ENCODE measurements around the gene DCAF11. TPM values are rescaled to one million over a fixed set of nuclear protein-coding genes. Genes with fewer than 3 reads are reported as not detected.
A peak's percentile ranks its signal among the peaks of the same experiment; 100 is the strongest.

DCAF11 gene
- total RNA-seq, 4 donors from 2014 or later, result 55.4 to 114 (median 79.3) TPM

DNA sequence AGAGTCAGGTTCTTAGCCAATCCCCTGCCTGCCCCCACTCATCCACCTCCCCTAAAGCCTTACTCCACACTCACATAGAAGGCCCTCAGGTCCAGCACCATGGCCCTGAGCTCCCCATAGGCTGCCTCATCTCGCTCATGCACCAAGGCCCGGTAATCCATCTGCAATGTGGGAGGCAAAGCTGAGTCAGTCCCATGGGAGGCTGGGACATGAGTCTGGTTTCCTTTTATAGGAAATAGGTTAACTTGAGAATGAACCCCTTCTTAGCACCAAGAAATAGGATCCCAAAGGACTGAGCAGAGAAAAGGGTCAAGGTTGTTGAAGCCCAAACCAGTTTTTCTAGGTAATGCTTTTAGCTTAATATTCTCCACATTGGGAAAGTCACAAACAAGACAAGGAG lies 28.9 kb downstream of the DCAF11 start:
- H3K4me1 ChIP-seq, result peaks cover 41 to 73% (median 44%) of the 10 kb centered on the region in 3 donors

DNA sequence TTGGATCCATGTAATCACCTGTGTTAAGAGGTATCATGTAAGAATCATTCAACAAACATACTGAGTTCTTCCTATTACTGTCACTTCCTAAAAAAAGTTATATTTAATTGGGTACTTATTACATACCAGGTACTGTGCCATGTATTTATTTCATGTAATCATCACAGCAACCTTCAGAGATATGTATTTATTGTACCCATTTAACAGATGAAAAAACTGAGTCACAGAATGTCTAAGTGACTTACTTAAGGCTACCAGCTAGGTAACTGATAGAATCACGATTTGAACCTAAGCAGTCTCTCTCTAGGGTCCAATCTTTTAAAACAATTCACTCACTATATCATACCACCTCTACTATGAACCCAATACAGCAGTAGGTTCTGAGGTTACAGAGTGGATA lies 29.9 kb downstream of the DCAF11 start:
- intact Hi-C loops (cut with DNase I), result no loop called here
- Histone ChIP-seq H3K27ac (no peak overlapping the region), H3K4me1 (peaks cover 37 to 73% (median 41%) of the 10 kb centered on the region in 3 donors)

More for the DNA sequence above, 28.9 kb downstream of the DCAF11 start:
- intact Hi-C loops (cut with DNase I), result no loop called here
- Histone ChIP-seq H3K4me3 (no peak overlapping the region), H3K36me3 (peaks cover 7 to 28% (median 8%) of the 10 kb centered on the region in 3 donors), H3K27me3 (no peaks in the 10 kb centered on the region), H3K27ac (peak overlapping the region in 1 of 4 donors; percentile 16), H3K9me3 (no peaks in the 10 kb centered on the region)
- 80% methylated on average over 1 to 2 of the region's 2 CpGs for WGBS, 2 donors
- TF ChIP-seq, protein P1, sequence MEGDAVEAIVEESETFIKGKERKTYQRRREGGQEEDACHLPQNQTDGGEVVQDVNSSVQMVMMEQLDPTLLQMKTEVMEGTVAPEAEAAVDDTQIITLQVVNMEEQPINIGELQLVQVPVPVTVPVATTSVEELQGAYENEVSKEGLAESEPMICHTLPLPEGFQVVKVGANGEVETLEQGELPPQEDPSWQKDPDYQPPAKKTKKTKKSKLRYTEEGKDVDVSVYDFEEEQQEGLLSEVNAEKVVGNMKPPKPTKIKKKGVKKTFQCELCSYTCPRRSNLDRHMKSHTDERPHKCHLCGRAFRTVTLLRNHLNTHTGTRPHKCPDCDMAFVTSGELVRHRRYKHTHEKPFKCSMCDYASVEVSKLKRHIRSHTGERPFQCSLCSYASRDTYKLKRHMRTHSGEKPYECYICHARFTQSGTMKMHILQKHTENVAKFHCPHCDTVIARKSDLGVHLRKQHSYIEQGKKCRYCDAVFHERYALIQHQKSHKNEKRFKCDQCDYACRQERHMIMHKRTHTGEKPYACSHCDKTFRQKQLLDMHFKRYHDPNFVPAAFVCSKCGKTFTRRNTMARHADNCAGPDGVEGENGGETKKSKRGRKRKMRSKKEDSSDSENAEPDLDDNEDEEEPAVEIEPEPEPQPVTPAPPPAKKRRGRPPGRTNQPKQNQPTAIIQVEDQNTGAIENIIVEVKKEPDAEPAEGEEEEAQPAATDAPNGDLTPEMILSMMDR (IDR thresholded peaks at IDR 0.05), result no peak
- no peak for TF ChIP-seq POLR2A (IDR thresholded peaks at IDR 0.05)
- no peak for DNase-seq

DNA sequence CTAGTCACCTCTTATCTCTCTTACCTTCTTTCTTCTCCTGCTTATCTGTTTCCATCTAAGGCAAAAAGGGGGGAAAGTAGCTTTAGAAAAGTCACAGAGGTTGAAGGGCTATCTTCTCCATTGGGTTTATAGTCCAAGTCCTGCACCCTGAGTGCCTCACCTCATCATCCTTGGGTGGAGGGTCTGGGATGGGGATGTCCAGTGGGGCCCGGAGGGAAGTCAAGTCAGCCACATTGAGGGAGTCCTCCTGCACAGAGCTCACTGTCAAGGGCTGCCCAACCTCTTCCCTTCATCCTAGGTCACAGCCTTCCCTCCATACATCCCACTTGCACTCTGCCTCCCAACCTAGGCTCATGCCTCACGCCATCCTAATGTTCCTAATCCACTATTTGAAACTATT lies 30.6 kb downstream of the DCAF11 start:
- Histone ChIP-seq H3K27me3 (no peaks in the 10 kb centered on the region), H3K27ac (peak overlapping the region; percentile 92 to 98 (median 94)), H3K9me3 (no peaks in the 10 kb centered on the region), H3K4me3 (peak overlapping the region in 1 of 4 donors; percentile 80), H3K4me1 (peaks cover 29 to 73% (median 33%) of the 10 kb centered on the region in 3 donors), H3K36me3 (peaks cover under 1 to 33% (median 7%) of the 10 kb centered on the region in 3 donors)
- no peak for TF ChIP-seq POLR2A (IDR thresholded peaks at IDR 0.05)
- TF ChIP-seq, protein P1 (IDR thresholded peaks at IDR 0.05), result no peak
- no peak for DNase-seq
- intact Hi-C loops (cut with DNase I), result no loop called here
- 73 to 100% methylated on average over 1 to 2 of the region's 2 CpGs for WGBS, 2 donors

More for the DNA sequence above, 29.9 kb downstream of the DCAF11 start:
- no peak for DNase-seq
- TF ChIP-seq, protein P1 (IDR thresholded peaks at IDR 0.05), result no peak
- TF ChIP-seq POLR2A (IDR thresholded peaks at IDR 0.05), result no peak
- H3K36me3 ChIP-seq, result peaks cover 0 to 28% (median 1%) of the 10 kb centered on the region in 3 donors
- H3K4me3 ChIP-seq, result no peak overlapping the region
- H3K9me3 ChIP-seq, result no peaks in the 10 kb centered on the region
- 87 to 92% methylated on average over 1 of the region's 1 CpG for WGBS, 2 donors
- H3K27me3 ChIP-seq, result no peaks in the 10 kb centered on the region

DNA sequence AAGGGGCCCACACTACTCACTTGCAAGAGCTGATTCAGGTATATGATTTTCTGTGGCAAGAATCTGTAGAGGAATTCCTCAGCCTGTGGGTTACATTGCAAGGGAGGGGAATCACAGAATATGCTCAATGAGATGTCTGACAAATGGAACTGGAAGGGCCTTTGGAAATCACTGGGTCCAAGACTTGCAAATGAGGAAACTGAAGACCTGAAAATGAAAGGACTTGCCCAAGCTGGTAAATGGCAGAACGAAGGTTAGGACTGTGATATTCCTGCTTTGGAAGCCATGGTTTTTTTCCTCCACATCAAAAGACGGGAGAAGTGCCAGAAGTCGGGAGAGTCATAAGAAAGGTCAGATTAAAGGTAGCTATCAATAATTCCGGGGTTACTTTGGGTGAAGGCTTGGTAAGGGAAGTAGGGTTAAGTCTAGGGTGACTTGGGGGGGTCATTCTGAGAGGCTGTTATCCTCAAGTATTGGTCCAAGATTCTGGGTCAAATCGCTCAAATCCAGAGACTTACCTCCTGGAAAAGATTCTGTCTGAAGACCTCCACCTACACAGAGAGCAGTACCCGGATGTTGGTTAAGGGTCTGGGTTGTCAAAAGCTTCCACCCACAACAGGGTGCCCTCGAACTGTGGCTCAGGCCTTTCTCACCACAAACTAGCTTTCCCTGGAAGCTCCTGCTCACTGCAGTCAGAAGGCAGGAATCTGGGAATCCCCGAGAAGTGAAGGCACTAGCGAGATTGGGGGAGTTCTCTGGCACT lies 31.3 kb downstream of the DCAF11 start:
- no peak for TF ChIP-seq POLR2A (IDR thresholded peaks at IDR 0.05)
- TF ChIP-seq, protein P1 (IDR thresholded peaks at IDR 0.05), result no peak
- H3K4me3 ChIP-seq, result peak overlapping the region; percentile 80 to 97 (median 82)
- H3K27me3 ChIP-seq, result no peaks in the 10 kb centered on the region
- H3K4me1 ChIP-seq, result peaks cover 28 to 68% (median 30%) of the 10 kb centered on the region in 3 donors
- no peaks in the 10 kb centered on the region for H3K9me3 ChIP-seq
- 6 to 12% methylated on average over 9 of the region's 9 CpGs for WGBS, 2 donors
- no peak for DNase-seq
- peak overlapping the region; percentile 92 to 98 (median 94) for H3K27ac ChIP-seq
- intact Hi-C loops (cut with DNase I), result no loop called here
- peaks cover 5 to 40% (median 13%) of the 10 kb centered on the region in 3 donors for H3K36me3 ChIP-seq

DNA sequence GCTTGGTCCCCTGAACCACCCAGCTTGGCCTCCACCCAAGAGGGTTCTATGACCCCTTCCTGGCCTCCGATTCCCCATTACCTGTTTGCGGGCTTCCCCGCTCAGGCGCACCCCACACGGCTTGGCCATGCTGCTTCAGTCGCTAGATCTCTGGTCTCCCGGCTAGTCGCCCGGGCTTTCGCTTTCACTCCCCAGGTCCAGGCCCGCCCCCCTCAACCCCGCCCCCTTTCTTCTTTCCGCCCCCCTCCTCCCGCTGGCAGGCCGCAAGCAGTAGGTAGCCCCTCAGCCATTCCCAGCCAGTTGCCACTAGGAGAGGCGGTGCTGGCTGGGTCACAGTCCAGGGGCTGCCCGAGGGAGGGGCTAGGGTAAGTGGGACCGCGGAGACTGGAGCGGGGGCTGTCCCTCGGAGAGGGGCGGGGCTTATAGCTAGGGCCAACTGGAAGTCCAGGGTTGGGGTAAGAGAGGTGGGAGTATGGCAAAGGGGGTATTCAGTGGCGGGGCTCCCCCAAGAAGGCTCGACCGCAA lies 31.9 kb downstream of the DCAF11 start, which contains the start of gene PSME2:
PSME2 (minus strand) TSS at position 158 of the 525 bp plus-strand sequence; CDS start at position 129, 29 bp downstream.
- TF ChIP-seq, protein P1 (IDR thresholded peaks at IDR 0.05), result no peak
- TF ChIP-seq POLR2A (IDR thresholded peaks at IDR 0.05), result peak in 2 of 4 donors; percentile 27 to 36
- WGBS, 2 donors, result 0% methylated on average over 5 to 13 of the region's 25 CpGs
- H3K9me3 ChIP-seq, result no peaks in the 10 kb centered on the region
- intact Hi-C loops (cut with DNase I), result no loop called here
- H3K27ac ChIP-seq, result peak within 1 kb of the TSS; percentile 92 to 98 (median 94)
- peak; percentile 64 for DNase-seq
- peaks cover 11 to 46% (median 18%) of the 10 kb centered on the region in 3 donors for H3K36me3 ChIP-seq
- H3K27me3 ChIP-seq, result no peaks in the 10 kb centered on the region
- H3K4me1 ChIP-seq, result peaks cover 28 to 65% (median 30%) of the 10 kb centered on the region in 3 donors
- peak within 1 kb of the TSS; percentile 80 to 97 (median 82) for H3K4me3 ChIP-seq

Data from esophagus squamous epithelium (tissue), 5 donors.